Endometrial microvascular endothelial cells (primary cell): ENCODE measurements around the gene UBE2S. TPM values are rescaled to one million over a fixed set of nuclear protein-coding genes. Genes with fewer than 3 reads are reported as not detected.

Experiments
- in situ Hi-C: cut with HindIII; loops from 2 replicates; pipeline ENCODE4 v1.10.0; 2017; ENCODE audit warnings: low sequenced_read_pairs, low pct_unique_long_range_greater_than_20kb; ENCODE audit errors: inconsistent ontology term
- total RNA-seq: library from RNA; depleted of rRNA; stranded (reverse); fragments of >200 nt; gene quantifications from one replicate; pipeline ENCODE4 v1.2.3, GENCODE V29; 2015; ENCODE audit errors: inconsistent ontology term

Gene UBE2S
- total RNA-seq, 1 donor from 2014 or later: 101 TPM

DNA sequence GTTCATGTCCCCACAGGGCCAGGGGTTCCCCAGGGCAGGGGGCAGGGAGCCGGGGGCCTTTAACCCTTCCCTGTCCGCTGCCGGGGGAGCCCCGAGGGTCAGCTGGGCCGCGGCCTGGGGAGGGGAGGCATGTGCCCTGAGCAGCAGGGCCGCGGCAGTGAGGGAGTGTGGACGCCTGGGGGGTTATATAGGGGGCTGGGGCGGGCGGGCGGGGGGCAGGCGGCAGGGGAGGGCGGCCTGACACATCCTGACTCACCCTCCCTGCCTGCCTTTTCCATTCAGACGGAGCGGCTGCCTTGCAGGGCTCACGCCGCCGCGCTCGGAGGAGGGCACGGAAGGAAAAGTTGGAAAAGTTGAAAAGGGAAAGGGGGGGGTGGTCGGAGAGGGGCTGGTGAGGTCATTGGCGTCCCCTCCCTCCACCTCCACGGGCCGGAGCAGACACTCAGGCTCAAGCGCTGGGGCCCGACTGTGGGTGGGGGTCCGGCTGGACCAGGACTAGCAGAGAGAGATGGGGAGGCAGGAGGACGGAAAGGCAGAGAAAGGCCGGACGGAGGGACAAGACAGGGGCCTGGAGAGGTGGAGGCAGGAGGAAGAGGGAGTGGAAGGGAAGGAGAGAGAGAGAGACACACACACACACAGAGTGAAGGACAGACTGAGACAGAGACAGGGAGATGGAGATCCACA lies 37.1 kb downstream of the UBE2S start, which contains the start of gene IL11:
Gene IL11, minus strand, starts transcription at position 159 of the 684 bp plus-strand sequence. Its CDS starts 153 bp downstream, at position 6.
- in situ Hi-C loops: no loop called here

DNA sequence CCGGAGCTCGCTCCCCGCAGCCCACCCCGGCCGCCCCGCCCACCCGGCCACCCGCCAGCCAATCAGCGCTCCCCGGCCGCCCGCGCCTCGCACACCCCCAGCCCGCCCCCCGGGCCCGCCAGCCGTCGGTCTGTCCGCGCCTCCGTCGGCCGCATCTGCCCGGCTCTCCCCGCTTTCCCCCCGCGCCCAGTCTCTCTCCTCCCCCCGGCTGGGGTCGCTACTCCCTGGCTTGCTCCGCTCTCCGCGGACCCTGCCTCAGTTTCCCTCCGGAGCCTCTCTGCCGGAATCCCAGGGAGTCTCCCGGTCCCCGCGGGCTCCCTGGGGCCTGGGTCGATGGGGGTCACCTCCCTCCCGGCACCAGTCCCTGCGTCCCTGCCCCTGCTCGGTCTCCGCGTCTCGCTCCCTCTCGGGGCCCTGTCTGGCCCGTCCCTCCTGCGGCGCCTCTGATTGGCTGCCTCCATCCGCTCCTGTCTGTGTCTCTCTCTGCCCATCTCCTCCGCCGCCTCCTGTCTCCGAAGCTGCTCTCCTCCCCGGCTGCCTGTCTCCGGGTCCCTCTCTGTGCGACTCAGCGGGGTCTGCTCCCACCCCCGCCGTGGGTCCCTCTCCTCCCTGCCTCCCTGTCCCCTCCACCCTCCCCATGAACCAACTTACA lies 37.8 kb downstream of the UBE2S start:
- in situ Hi-C loops: no loop called here

DNA sequence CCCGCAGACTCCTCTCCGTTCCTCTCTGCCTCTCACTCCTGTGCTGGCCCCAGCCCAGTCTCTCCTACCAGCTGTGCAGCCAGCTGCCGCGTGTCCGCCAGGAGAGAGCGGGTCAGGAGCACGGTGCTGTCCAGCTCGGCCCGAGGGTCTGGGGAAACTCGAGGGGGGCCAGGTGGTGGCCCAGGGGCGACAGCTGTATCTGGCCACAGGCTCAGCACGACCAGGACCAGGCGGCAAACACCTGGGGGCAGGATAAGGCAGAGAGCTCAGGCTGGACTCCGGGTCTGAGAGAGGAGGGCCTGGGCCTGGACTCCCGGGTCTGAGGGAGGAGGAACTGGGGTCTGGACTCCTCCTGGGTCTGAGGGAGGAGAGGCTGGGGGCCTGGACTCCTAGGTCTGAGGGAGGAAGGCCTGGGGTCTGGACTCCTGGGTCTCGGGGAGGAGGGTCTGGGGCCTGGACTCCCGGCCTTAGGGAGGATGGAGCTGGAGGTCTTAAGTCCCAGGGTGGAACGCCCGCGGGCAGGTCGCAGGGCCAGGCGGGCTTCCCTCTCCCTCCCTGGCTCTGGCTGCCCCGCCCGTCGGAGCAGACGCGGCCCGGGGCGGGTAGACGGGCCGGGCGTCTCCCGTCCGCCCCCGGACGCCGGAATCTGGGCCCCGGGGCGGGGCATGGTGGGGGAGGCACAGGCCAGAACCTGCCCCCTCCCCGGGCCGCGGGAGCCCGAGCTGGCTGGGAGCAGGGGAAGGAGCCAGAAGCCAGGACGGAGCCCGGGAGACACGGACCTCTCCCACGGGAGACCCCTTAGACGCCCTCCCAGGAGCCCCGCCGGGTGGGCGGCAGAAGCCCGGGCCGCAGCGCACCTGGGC lies 38.7 kb downstream of the UBE2S start:
- in situ Hi-C loops: no loop called here

DNA sequence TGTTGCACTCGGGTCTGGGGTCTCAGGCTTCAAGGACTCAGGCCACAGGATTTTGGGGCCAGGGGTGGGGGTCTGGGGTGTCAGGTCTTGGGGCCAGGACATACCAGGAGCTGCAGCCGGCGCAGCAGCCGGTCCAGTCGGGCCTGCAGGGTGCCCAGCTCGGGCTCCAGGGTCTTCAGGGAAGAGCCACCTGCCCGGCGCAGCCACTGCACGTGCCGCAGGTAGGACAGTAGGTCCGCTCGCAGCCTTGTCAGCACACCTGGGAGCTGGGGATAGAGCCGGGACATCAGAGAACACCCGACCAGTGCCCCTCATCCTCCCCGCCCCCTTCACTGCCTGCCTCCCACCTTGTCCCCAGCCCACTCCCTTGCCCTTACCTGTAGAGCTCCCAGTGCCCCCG lies 39.5 kb downstream of the UBE2S start:
- in situ Hi-C loops: no loop called here

DNA sequence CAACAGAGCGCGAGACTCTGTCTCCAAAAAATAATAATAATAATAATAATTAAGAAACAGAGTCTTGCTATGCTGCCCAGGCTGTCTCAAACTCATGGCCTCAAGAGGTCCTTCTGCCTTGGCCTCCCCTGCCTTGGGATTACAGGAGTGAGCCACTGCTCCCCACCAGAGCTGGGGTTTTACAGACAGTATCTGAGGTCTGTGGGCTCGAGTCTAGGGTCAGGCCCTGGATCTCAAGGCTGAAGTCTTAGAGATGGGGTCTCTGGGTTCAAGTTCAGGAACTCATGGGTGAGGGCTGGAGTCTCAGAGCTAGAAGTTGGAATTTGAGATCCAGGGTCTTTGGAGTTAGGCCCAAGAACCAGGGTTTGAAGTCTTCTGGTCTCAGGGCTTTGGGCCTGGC lies 40.8 kb downstream of the UBE2S start:
- in situ Hi-C loops: no loop called here

DNA sequence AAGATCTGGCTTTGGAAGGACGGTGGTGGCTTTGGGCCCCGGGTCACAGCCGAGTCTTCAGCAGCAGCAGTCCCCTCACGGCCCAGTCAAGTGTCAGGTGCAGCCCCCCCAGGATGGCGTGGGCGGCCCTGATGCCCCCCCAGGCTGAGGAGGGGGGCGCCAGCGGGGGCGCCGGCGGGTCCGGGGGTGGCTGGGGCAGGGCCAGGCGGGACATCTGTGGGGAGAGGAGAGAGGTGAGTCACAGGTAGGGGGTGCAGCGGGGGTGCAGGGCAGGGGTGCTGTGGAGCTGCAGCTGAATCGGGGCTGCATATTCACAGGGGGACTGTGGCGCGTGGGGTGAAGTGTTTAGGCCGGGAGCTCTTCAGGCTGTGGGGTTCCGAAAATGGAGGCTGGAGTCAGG lies 41.6 kb downstream of the UBE2S start:
- in situ Hi-C loops: no loop called here

DNA sequence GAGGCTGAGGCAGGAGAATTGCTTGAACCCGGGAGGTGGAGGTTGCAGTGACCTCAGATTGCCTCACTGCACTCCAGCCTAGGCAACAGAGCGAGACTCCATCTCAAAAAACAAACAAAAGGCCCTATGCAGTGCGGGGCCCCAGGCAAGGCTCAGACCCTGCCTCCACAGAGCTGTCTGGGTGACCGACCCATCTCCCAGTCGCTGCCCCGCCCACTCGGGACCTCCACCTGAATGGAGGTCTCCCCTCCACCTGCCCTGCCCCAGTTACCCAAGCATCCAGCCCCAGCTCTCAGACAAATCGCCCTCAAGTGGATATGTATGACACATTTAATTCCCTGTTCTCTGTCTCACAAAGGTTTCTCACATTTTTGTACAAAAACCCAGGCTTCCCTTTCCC lies 42.3 kb downstream of the UBE2S start:
- in situ Hi-C loops: no loop called here

DNA sequence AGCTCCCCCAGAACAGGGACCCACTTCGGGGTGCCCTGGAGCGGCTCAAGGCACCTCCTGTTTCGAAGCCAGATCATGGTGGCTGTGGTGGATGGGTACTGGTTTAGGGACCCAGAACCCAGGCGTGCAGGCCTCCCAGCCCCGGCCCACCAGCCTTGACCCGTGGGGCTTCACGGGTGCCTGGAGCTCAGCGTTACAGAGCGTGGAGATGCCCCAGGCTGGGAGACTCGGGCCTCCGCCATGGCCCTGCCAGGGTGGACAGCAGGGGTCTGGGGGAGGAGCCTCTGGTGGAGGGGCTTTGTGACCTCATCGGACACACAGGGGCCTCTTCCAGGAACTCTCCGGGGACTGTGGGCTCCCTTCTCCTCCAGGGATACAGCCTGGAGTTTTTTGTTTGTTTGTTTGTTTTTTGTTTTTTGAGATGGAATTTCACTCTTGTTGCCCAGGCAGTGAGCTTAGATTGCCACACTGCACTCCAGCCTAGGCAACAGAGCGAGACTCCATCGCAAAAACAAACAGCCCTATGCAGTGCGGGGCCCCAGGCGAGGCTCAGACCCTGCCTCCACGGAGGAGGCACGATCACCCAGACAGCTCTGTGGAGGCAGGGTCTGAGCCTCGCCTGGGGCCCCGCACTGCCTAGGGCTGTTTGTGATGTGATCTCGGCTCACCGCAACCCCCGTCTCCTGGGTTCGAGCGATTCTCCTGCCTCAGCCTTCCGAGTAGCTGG lies 44.4 kb downstream of the UBE2S start, which contains the start of gene GARIN5B:
Gene GARIN5B, minus strand, starts transcription at position 271 of the 727 bp plus-strand sequence. Its CDS starts 194 bp downstream, at position 77.
- in situ Hi-C loops: no loop called here

DNA sequence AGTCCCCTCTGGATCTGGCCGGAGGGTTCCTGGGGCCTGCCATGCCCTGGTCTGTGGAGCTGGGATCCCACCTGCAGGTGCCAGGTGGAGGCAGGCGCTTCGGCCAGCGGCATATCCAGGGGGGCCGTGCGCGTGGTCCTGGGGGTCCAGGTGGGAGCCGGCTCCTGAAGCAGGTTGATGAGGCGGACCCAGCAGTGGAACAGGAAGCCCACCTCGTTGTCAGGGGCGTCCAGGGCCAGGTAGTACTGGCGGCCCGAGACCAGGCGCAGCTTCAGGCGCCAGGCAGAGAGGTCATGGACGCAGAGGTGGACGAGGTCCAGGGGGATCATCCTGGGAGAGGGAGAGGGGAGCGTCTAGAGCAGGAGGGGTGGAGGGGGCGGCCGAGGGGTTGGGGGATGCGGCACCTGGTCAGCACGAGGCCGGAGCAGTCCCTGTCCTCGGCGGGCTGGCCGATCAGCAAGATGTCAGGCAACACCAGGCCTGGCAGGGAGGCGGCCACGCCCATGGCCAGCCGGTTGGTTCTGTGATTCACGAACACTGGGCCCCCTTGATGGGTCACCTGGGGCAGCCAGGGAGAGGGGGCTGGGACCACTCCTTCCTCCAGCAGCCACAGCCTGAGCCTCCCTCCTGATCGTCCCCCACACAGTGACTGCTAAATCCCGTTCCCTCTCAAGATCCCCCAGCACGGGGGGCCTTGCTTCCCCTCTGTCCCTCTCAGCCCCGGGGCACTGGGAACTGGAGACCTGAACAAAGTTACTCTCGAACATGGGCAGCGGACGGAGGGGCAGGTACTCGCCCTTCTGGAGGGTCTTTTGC lies 45.2 kb downstream of the UBE2S start:
- in situ Hi-C loops: no loop called here

DNA sequence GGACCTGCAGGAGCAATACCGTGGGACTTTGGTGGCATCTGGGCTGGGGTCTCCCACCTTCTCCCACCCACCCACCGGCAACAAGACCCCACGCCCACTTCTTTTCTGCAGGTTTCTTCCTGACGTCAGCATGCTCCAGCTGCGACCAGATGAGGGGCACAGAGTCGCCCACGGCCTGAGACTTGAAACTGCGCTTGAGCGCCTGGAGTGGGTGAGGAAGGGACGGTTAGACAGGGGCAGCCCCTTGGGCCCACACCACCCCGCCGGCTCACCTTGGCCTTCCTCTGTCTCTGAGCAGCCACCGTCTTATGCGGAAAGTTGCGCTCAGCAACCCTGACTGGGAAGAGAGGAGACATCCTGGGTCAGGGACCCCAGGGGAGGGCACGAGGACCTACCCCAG lies 46.7 kb downstream of the UBE2S start:
- in situ Hi-C loops: no loop called here

DNA sequence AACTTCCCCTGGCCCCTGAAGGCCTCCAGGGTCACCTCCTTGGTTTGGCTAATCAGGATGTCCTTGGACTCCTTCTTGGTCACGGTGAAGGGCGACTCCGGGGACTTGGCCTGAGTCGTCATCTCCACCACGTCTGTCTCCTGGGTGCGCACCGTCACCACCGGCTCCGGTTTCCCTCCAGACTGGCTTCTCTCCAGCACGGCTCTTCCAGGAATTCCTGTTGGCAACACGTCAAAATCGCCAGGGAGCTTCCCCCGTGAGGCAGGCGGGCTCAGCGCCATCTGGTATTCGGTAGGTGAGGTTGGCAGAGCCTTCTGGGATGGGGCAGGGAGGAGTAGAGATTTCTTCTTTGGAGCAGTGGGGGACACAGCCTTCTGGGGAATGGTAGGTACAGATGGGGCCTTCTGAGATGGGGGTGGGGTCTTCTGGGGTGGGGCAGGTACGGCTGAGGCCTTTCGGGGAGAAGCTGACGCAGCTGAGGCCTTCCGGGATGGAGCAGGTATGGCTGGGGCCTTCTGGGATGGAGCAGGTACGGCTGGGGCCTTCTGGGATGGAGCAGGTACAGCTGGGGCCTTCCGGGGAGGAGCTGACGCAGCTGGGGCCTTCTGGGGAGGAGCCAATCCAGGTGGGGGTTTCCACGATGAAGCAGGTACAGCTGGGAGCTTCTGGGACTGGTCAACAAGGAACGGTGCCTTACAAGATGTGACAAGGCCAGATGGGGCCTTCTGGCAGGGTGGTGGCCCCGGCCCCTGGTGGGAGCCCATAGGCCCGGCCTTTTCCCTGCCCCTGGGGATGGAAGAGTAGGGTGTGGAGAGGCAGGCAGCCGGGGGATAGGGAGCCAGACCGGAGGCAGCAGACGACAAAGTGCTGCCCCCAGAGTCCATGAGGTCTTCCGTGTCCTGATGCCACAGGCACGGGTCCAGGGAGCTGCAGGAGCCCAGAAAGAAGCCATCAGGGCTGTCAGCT lies 48.4 kb downstream of the UBE2S start:
- in situ Hi-C loops: loop anchor here (10.0 kb wide), 1 partner anchor 64 kb away; no protein-coding TSS in a partner anchor

DNA sequence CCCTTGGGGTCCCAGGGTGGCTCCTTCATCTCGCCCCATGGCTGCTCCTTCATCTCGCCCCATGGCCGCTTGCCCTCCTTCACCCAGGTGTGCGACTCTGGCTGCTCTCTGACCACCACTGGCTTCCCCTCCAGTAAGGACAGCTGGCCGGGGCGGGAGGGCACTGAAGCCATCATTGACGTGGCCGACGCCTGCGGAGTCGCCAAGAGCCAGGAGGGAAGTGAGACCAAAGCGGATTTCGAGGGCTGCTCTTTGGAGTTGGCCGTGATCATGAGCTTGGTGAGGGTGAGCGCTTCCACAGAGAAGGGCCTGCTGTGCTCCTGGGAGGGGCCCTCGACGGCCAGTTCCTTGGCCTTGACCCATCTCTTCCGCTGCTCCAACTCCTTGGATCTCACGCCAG lies 49.1 kb downstream of the UBE2S start:
- in situ Hi-C loops: loop anchor here (10.0 kb wide), 1 partner anchor 64 kb away; no protein-coding TSS in a partner anchor

DNA sequence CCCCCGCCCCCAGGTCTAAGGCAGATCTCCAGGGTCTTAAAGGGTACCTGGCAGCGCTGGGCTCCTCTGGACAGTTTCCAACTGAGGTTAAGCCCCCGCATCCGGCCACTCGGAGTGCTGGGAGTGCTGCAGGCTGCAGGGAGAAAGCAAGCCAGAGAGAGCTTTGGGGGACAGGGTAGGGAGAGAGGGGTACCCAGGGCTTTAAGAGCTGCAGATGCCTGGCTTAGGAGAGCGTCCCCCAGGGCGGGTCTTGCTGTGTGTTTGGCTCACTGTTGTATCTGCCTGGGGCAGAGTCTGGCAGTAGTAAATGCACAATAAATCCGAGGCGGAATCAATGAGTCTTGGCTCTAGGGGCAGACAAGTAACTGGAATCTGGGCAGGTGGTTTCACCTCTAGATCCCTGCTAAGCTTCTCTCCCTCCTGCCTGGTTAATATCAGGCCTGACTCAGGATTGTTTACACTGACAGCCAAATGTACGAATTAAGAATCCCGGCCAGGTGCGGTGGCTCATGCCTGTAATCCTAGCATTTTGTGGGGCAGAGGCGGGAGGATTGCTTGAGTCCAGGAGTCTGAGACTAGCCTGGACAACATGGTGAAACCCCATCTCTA lies 52.3 kb downstream of the UBE2S start:
- in situ Hi-C loops: loop anchor here (10.0 kb wide), 1 partner anchor 61 kb away; no protein-coding TSS in a partner anchor

DNA sequence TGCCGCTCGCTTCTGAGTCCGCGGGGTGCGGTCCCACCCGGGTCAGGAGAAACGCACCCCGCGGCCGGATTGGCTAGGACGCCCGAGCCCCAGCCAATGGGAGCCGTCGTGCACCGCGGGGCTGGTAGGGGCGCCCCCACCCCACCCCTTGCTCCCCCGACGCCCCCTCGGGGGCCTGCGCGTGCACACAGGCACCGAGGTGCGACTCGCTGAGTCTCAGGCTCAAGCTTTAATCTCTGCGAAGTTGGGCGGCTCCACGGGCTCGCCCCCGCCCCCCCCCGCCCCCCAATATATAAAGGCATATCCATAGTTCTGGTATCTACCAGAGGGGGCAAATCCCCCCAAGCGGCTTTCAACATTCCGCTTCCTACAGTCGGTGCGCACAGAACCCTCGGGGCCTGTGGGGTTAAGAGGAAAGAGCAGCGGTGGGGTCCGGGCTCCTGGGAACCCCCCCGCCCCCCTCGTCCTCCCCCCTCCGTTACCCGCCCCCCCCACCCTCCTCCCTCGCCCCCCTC lies 52.8 kb downstream of the UBE2S start, which contains the start of gene COX6B2:
Gene COX6B2, minus strand, starts transcription at position 22 of the 515 bp plus-strand sequence. CDS start 198 bp downstream, outside the sequence.
- in situ Hi-C loops: loop anchor here (10.0 kb wide), 1 partner anchor 60 kb away; no protein-coding TSS in a partner anchor

DNA sequence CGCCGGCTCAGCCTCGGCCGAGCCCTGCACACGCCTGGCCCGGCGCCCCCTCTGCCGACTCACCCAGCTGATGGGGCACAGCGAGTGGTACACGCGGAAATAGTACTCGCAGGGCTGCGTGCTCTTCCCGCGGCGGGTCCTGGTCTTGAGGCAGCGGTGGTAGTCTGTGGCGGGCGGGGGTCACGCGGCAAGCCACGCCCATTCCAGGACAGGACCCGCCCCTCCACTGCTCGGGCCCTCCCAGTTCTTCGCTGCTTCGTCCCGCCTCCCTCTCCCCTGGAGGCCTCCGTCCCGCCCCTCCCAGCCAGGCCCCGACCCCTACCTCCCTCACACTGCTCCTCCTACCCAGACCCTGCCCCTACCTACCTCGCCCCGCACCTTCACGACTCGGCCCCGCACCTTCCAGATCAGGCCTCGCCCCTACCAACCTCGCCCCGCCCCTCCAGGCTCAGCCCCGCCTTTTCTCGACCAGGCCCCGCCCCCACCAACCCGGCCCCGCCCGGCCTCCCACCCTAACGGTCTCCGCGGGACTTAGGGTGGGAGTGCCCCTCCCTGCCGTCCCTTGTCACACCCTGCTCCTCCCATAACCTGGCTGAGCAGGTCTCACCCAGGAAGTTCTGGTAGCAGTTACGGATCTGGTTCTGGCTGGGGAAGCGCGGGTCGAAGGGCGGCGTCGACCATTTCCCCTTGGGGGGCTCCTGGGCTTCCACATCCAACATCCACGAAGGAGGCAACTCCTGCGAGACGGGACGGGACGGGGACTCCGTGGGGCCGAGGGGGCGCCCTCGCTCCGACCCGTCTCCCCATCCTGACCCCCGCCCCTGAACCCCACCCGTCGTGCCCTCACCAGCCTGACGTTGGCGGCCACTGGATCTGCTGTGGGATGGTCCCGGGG lies 53.5 kb downstream of the UBE2S start:
- in situ Hi-C loops: loop anchor here (10.0 kb wide), 1 partner anchor 59 kb away; no protein-coding TSS in a partner anchor
